HEK293T (cell line): ENCODE data around the gene KRT32.

Experiments
- ARNT ChIP-seq: fragments of 450-650 bp; IDR thresholded peaks from 2 replicates; pipeline ENCODE4 v1.6.1; 2017; ENCODE audit warnings: mild to moderate bottlenecking
- BHLHE40 ChIP-seq: fragments of 450-650 bp; IDR thresholded peaks from 2 replicates; pipeline ENCODE4 v1.6.1; 2016; ENCODE audit warnings: mild to moderate bottlenecking, moderate library complexity, borderline replicate concordance
- ELF4 ChIP-seq: fragments of 450-650 bp; IDR thresholded peaks from 2 replicates; pipeline ENCODE4 v1.6.1; 2017; ENCODE audit warnings: antibody characterized with exemption
- FOXA1 ChIP-seq: fragments of 450-650 bp; IDR thresholded peaks from 2 replicates; pipeline ENCODE4 v1.6.1; 2016; ENCODE audit warnings: mild to moderate bottlenecking
- FOXM1 ChIP-seq: fragments of 450-650 bp; IDR thresholded peaks from 2 replicates; pipeline ENCODE4 v1.6.1; 2017; ENCODE audit warnings: mild to moderate bottlenecking, borderline replicate concordance
- NFRKB ChIP-seq: fragments of 450-650 bp; IDR thresholded peaks from 2 replicates; pipeline ENCODE4 v1.6.1; 2016; ENCODE audit warnings: mild to moderate bottlenecking, moderate library complexity
- SP1 ChIP-seq: fragments of 450-650 bp; IDR thresholded peaks from 2 replicates; pipeline ENCODE4 v1.6.1; 2017
- SUZ12 ChIP-seq: fragments of 450-650 bp; IDR thresholded peaks from 2 replicates; pipeline ENCODE4 v1.6.1; 2016; ENCODE audit warnings: mild to moderate bottlenecking

GRCh38 chr17:41433586-41433985 is 33.6 kb downstream of the KRT32 start:
- TF ChIP-seq FOXA1 (no peak), BHLHE40 (no peak), SUZ12 (no peak), SP1 (no peak), FOXM1 (no peak), ARNT (no peak), ELF4 (no peak), NFRKB (no peak)
